ENCODE data around the gene VEGFB. TPM values are rescaled to one million over a fixed set of nuclear protein-coding genes. Genes with fewer than 3 reads are reported as not detected.

VEGFB gene
- total and polyA plus RNA-seq, 2 donors from 2014 or later: 77.6 to 157 TPM

DNA sequence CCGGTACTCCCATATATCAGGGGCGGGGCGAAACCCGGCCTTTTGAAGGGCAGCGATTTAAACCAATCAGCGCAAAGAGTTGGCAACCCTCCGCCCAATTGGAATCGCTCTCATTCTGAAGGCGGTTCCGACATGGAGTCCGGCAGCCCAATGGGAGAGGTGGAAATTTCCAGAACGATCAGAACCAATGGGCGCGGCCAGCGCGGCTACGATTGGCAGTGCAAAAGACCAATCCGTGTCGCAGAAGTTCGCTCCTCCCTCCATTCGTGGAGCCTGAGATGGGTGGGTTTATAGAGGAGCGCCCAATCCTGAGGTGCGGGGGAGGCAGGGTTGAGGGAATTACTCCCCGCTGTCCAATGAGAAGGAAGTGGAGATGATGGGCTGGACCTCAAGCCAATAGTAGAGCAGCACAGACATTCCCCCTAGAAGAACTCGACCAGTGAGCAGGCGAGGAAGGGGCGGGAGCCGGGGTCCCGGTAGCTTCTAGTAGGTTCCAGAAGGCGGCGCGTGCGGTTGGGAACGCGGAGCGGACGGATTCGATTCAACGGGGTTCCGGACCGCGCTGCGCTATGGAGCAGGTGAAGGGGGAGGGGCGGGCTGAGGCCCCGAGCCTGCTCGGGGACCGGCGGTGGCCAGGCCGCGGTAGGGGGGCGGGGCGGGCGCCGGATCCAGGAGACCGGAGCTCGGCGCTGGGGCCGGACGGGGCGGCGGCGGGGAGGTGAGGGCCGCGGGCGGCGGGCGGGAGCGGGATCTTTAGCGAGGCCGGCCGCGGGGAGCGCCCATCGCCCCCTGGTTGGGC lies 48.5 kb upstream of the VEGFB start, which contains the start of gene STIP1:
TSS of gene STIP1 (plus strand) at position 479 of the 799 bp plus-strand sequence. CDS start at position 570, 91 bp downstream.
- Histone ChIP-seq H3K27ac (ENCODE audit: low read depth in 2 of 2, low read length in 2 of 2) (peak within 1 kb of the TSS; percentile 97 to 100), H3K9me3 (ENCODE audit: control insufficient read depth in 2 of 3, insufficient read depth in 1 of 3, low read length in 3 of 3) (no peaks in the 10 kb centered on the region), H3K9ac (ENCODE audit: low read length in 3 of 3) (peak within 1 kb of the TSS; percentile 43 to 98 (median 74)), H3K36me3 (ENCODE audit: control insufficient read depth in 2 of 3, insufficient read depth in 3 of 3, low read length in 3 of 3) (peaks cover 0 to 3% (median 0%) of the 10 kb centered on the region in 3 donors), H3K4me1 (ENCODE audit: control insufficient read depth in 2 of 3, insufficient read depth in 2 of 3, low read depth in 1 of 3, low read length in 3 of 3) (peaks cover 0 to 24% (median 18%) of the 10 kb centered on the region in 3 donors), H3K4me3 (ENCODE audit: low read length in 3 of 3) (peak within 1 kb of the TSS; percentile 60 to 91 (median 72)), H3K27me3 (ENCODE audit: control insufficient read depth, insufficient read depth, low read length) (no peaks in the 10 kb centered on the region)
- TF ChIP-seq CTCF (IDR thresholded peaks at IDR 0.05; ENCODE audit: borderline replicate concordance, extremely low read depth, insufficient read depth): no peak
- DNase-seq: peak; percentile 99 to 100 (median 100)
- FAIRE-seq: peak; percentile 98
- intact Hi-C loops (cut with DNase I): no loop called here

DNA sequence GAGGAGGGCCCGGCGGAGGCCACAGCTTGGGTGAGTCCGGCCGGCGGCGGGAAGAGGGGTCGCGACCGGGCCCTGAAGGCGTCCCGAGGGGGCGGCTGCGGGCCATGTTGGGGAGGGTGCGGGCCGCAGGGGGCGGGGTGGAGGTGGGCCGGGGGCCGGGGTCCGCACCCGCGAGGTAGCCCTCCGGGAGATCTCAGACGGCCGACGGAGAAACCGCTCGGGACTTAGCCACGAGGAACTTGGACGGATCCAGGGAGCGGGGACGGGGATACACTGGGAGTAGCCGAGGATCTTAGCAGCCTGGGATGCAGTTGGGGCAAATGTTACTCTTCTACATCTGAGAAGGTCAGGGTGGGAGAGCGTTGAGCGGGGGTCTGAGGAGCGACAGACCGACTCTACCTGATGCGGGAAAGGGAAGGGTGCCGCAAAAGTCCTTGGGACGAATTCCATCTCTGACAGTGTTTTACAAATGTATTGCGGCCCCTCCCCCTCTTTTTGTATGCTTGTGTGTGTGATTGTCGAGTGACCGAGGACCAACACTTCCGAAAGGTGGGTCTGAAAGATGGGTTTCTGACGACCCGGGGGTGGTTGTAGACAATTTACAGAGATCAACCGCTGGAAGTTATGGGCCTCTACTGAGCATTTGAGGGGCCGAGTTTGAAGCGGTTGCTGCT lies 47.8 kb upstream of the VEGFB start:
- Histone ChIP-seq H3K27me3 (ENCODE audit: control insufficient read depth, insufficient read depth, low read length) (no peaks in the 10 kb centered on the region), H3K36me3 (ENCODE audit: control insufficient read depth in 2 of 3, insufficient read depth in 3 of 3, low read length in 3 of 3) (peaks cover 0 to 3% (median 0%) of the 10 kb centered on the region in 3 donors), H3K4me1 (ENCODE audit: control insufficient read depth in 2 of 3, insufficient read depth in 2 of 3, low read depth in 1 of 3, low read length in 3 of 3) (peaks cover 0 to 21% (median 12%) of the 10 kb centered on the region in 3 donors), H3K9ac (ENCODE audit: low read length in 3 of 3) (no peak overlapping the region), H3K4me3 (ENCODE audit: low read length in 3 of 3) (no peak overlapping the region), H3K27ac (ENCODE audit: low read depth in 2 of 2, low read length in 2 of 2) (peak overlapping the region in 1 of 2 donors; percentile 82), H3K9me3 (ENCODE audit: control insufficient read depth in 2 of 3, insufficient read depth in 1 of 3, low read length in 3 of 3) (no peaks in the 10 kb centered on the region)
- no peak for FAIRE-seq
- intact Hi-C loops (cut with DNase I): no loop called here
- DNase-seq: peak in 2 of 5 donors; percentile 24 to 34
- no peak for TF ChIP-seq CTCF (IDR thresholded peaks at IDR 0.05; ENCODE audit: borderline replicate concordance, extremely low read depth, insufficient read depth)

DNA sequence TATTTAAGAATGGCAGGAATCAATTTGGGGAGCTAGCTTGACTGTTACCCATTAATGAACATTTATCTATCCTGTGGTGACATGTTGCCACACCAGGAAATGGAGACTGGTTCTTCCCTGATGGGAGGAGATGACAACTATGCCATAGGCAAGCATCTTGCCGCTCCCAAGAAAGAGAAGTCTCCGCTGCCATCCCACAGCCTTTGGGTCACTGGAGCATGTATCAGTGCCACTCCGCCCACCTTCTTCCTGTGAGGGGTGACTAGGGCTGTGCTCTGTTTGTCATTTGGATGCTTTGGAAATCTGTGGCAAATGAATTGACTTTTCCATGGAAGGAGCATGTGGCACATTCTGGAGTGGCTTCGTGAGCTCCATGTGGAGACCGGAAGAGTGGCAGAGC lies 42.0 kb upstream of the VEGFB start:
- no peak for DNase-seq
- peaks cover 15 to 45% (median 40%) of the 10 kb centered on the region in 3 donors for H3K36me3 ChIP-seq (ENCODE audit: control insufficient read depth in 2 of 3, insufficient read depth in 3 of 3, low read length in 3 of 3)
- intact Hi-C loops (cut with DNase I): loop anchor here (5.0 kb wide), 1 partner anchor 110 kb away; the partner anchor contains the start of gene CATSPERZ

More for the DNA sequence above, 42.0 kb upstream of the VEGFB start:
- H3K4me3 ChIP-seq (ENCODE audit: low read length in 3 of 3): no peak overlapping the region
- no peak overlapping the region for H3K27ac ChIP-seq (ENCODE audit: low read depth in 2 of 2, low read length in 2 of 2)
- no peak for TF ChIP-seq CTCF (IDR thresholded peaks at IDR 0.05; ENCODE audit: borderline replicate concordance, extremely low read depth, insufficient read depth)
- no peak overlapping the region for H3K9ac ChIP-seq (ENCODE audit: low read length in 3 of 3)
- no peaks in the 10 kb centered on the region for H3K27me3 ChIP-seq (ENCODE audit: control insufficient read depth, insufficient read depth, low read length)
- no peaks in the 10 kb centered on the region for H3K9me3 ChIP-seq (ENCODE audit: control insufficient read depth in 2 of 3, insufficient read depth in 1 of 3, low read length in 3 of 3)
- peaks cover 0 to 3% (median 3%) of the 10 kb centered on the region in 3 donors for H3K4me1 ChIP-seq (ENCODE audit: control insufficient read depth in 2 of 3, insufficient read depth in 2 of 3, low read depth in 1 of 3, low read length in 3 of 3)
- no peak for FAIRE-seq

Data from kidney (tissue), 14 donors.